NB4 (cell line): ENCODE data around the gene CISD1.

Source experiments
- CTCF ChIP-seq: IDR thresholded peaks from one replicate; pipeline ENCODE4 v1.5.1; 2012; ENCODE audit warnings: low read depth, low read length
- MAX ChIP-seq: IDR thresholded peaks from 2 replicates; pipeline ENCODE4 v1.6.1; 2011; ENCODE audit warnings: low read depth, low read length
- POLR2A ChIP-seq: IDR thresholded peaks from 2 replicates; pipeline ENCODE4 v1.6.1; 2011; ENCODE audit warnings: mild to moderate bottlenecking; ENCODE audit not compliant: insufficient read length; ENCODE audit errors: extremely low read depth

- TF ChIP-seq CTCF: no peak
- no peak for TF ChIP-seq POLR2A
- no peak for TF ChIP-seq MAX
Observed at GRCh38 chr10:58326967-58327381, 58.0 kb downstream of the CISD1 start.
